HG02938 (cell line): Measurements from ENCODE around the gene INPP5A.
"Not testable (repeated sequence)": the region's sequence is repeated elsewhere in the genome, so short reads cannot be mapped to it uniquely, and the experiment has no call there.

Experiments used
- ATAC-seq: cut with Tn5 transposase; IDR thresholded peaks from one replicate; pipeline ENCODE4 v1.9.1; 2021; ENCODE audit warnings: mild to moderate bottlenecking, moderate library complexity; ENCODE audit not compliant: unreplicated experiment

Gene INPP5A

DNA sequence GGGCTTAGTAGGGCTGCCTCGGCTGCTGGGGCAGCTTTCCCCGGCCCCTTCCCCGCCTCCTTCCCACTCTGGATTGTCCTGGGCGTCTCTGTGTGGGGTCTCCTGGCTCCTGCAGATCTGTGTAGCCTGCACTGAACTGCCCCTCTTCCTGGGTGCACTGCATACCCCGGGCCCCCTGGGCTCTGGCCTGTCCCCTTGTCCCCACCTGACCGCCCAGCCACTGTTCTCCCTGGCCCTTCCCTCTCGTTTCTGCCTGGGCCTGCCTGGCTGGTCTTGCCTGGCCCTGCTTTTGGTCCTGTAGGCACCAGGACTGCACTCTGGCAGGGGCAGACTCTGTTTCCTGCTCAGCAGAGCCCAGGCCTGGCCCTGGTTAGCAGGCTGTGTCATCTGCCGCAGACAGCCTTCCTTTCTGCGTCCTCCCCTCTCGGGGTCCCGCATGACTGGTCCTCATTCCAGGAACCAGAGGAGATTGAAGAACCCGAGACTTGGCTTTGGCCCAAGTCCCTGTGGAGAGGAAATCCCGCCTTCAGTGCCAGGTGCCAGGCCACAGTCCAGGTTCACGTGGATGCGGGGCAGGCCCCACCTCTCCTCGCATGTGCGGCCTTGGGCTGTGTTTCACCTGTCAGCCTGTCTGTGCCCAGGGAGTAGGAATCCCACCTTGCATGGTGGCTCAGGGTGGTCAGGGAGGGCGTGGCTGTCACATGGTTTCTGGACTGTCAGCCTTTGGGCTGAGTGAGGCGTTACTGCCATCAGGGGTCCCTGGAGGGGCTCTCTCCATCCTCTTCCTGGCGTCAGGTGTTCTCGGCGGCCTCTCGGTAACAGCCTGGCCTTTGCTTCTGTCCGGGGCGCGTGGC, 9.2 kb downstream of the INPP5A start:
- no peak for ATAC-seq

DNA sequence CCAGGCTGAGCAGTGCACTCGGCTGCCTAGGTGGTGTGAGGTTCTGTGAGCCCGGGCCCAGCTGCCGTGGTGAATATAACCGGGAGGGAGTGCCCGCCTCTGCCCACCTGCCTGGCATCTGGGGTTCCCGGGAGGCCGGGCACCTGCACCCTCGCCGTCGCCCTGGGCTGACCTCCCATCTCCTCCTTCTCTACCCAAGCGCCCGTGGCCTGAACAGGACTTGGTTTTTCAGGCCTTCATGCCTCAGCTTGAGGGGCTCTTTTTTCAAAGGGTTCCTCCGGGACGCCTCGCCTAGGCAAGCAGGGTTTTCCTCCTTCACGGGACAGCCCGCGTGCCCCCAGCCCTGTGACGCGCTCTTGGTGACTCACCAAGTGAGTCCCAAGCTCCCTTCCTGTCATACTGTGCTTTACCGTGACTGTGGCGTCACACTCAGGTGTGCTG, 9.9 kb downstream of the INPP5A start:
- no peak for ATAC-seq

DNA sequence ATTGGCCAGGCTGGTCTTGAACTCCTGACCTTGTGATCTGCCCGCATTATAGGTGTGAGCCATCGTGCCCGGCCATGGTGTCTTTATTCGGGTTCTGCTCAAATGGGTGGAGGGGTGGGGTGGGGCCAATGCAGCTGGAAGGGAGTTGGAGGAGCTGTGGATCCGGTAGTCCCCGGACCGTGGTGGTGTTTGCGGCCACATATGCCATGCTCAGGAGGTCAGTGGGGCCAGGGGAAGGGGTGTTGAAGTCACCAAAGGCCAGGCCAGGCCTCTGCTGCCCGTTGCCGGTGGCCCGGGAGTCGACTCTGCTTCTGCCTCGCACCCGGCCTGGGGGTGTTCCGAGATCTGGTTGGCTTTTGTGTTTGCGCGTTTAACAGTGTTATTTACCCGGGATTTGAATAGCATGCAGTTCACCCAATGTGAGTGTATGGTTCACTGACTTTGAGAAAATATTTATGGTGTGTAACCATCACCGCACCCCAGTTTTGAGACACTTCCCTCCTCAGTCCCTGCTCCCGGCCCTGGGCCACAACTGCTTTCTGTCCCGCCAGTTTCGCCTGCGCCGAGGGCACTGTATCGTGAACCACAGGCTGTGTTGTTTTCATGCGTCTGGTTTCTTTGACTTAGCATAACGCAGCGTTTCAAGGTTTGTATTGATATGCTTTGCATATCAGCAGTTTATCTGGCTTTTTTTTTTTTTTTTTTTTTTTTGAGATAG, 10.7 kb downstream of the INPP5A start:
- ATAC-seq: no peak

DNA sequence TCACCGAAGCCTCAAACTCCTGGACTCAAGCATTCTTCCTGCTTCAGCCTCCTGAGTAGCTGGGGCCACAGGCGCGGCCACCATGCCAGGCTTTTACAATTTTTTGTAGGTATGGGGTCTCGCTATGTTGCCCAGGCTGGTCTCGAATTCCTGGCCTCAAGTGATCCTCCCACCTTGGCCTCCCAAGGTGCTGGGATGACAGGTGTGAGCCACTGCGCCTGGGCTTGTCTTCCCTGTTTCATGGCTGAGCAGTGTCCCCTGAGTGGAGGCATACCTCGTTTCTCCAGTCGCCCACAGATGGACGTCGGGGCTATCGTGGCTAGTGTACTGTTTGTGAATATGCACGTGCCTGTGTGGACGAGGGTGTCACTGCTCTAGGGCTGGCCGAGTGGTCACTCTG, 11.3 kb downstream of the INPP5A start:
- no peak for ATAC-seq

DNA sequence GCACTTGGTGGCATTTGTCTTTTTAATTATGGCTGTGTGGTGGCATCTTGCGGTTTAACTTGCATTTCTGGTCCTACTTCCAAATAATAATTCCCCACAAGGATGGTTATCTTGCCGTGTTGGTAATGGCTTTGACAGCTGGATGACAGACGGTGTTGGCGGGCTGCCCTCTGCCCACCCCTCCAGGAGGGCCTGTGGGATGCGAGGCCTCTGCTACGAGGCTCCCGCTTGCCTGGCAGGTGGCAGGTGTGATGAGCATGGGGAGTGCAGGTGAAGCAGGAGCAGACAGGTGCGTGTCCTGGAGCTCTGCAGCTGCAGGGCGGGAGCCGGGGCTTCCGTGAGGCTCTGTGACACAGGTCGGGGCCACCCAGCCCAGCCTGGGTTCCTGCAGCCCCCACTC, 11.8 kb downstream of the INPP5A start:
- no peak for ATAC-seq

DNA sequence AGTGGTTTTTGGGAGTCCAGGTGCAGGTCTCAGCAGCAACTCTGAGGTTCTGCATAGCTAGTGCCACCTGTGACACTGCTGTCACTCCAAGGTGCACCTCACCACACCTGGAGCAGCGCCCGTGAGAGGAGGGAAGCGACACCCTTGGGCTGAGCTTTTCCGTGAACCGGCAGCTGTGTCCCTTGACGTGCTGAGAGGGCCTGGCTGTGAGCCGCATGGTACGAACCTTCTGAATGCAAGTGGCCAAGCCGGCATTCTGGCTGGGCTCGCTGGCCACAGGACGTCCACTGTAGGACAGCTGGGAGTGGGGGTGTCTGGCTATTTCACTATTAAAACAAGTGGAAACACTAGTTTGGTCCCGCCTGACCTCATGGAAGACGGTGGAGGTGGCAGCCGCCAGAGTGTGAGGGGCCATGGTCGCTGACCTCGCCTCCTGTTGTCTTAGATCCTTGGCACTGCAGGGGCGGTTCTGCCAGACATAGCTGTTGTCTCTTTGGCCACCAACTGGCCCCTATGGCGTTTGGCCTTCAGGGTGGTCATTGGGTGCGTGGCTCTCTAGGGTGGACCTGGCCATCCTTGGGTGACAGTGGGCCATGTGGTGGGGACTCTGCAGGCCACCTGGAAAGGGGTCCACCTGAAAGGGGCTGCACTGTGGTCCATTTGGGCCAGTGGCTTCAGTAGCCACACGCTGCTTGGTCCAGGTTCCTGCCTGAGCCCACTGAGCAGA, 12.9 kb downstream of the INPP5A start:
- no peak for ATAC-seq

DNA sequence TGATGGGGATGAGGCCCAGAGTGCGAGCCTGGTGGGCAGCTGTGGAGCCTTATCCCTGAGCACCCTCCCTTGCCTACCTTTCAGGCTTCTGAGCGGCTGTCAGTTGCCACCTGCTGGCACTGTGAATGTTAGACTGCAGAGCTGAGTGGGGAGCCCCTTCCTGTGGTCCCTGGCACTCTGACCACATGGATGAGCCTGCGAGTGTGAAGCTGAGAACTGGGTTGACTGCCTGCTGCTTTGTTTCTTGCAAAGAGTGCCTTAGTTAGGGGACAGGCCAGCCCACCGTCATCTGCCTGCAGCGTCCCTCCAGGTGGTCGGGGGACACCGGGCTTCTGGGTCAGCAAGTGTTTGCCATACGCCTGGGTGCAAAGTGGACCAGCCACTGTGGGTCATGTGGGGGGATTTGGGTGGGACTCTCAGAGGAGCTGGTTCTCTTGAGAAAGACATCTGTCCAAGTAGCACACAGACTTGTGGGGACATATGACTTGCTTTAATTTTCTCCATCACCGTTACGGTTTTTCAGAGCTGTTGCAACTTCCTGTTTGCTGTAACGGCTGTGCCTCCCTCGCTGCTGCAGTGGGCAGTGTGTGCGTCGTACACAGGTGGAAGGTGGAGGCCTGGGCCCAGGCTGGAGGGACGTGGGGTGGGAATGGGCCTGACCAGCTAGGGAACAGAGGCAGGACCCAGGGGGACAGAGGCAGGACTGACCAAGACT, 13.7 kb downstream of the INPP5A start:
- peak; percentile 69 for ATAC-seq

DNA sequence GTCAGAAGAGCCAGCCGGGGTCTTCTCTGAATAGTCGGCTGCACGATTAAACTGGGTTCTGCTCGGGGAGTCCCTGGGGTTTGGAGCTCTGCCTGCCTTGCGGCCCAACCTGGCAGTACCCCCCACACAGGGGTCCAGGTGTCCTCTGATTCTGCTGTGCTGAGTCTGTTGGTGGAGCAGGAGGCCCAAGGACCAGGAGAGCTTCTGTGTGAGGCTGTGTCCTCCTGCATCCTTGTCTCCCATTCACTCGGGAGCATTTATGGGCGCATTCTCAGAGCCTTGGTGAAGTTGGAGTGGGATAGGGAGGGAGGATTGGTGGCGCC, 14.2 kb downstream of the INPP5A start:
- no peak for ATAC-seq

DNA sequence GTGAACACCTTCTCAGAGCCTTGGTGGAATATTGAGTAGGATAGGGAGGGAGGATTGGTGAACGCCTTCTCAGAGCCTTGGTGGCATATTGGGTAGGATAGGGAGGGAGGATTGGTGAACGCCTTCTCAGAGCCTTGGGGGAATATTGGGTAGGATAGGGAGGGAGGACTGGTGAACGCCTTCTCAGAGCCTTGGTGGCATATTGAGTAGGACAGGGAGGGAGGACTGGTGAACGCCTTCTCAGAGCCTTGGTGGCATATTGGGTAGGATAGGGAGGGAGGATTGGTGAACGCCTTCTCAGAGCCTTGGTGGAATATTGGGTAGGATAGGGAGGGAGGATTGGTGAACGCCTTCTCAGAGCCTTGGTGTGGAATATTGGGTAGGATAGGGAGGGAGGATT, 15.0 kb downstream of the INPP5A start:
- ATAC-seq: not testable (repeated sequence)

DNA sequence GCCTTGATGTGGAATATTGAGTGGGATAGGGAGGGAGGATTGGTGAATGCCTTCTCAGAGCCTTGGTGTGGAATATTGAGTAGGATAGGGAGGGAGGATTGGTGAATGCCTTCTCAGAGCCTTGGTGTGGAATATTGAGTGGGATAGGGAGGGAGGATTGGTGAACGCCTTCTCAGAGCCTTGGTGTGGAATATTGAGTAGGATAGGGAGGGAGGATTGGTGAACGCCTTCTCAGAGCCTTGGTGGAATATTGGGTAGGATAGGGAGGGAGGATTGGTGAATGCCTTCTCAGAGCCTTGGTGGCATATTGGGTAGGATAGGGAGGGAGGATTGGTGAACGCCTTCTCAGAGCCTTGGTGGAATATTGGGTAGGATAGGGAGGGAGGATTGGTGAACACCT, 16.0 kb downstream of the INPP5A start:
- not testable (repeated sequence) for ATAC-seq

DNA sequence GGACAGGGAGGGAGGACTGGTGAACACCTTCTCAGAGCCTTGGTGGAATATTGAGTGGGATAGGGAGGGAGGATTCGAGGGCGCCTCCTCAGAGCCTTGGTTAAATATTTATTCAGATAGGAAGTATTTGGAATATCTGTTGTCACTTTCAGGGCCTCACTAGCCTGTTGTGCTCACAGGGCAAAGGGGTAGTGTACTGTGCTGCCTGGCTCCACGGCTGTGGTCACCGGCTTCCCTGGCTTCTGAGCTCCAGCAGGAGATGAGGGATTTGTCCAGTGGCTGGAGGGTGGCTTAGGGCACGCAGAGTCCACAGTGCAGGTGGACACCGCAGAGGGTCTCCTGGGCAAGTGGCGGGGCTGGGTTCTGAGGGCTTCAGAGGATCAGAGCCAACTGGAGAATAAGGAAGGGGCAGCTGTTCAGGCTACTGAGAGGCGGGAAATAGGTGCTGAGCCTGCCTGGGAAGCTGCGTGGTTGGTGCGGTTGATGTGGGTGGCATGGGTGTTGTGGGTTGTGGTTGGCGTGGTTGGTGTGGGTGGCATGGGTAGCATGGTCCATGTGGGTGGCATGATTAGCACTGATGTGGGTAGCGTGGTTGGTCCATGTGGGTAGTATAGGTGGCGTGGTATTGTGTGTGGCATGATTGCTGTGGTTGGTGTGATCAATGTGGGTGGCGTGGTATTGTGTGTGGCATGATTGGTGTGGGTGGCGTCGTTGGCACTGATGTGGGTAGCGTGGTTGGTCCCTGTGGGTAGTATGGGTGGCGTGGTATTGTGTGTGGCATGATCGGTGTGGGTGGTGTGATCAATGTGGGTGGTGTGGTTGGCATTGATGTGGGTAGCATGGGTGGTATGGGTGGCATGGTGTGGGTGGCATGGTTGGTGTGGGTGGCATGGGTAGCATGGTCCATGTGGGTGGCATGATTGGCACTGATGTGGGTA, 16.7 kb downstream of the INPP5A start:
- no peak for ATAC-seq

DNA sequence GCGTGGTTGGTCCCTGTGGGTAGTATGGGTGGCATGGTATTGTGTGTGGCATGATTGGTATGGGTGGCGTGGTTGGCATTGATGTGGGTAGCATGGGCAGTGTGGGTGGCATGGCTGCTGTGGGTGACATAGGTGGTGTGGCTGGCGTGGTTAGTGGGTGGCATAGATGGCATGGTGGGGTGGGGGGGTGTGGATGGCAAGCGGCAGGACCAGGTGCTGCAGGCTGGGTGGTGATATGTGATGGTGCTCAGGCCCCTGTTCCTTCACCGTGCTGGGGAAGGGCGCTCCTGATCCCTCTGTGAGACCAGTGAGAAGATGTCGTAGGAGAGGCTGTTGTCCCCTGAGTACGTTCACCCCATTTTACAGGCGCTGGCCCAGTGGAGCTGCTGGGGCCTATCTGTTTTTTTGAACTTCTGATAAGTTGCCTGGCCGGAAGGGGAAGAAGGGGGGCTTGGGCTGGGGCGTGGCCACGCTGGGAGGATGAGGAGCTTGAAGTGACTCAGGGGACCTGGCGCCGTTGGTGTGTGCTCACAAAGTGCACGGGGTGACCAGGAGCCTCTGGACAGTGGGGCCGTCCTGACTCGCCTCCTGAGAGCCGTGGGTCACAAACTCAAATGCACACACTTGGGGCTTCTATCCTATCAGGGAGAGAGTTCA, 17.5 kb downstream of the INPP5A start:
- ATAC-seq: no peak

DNA sequence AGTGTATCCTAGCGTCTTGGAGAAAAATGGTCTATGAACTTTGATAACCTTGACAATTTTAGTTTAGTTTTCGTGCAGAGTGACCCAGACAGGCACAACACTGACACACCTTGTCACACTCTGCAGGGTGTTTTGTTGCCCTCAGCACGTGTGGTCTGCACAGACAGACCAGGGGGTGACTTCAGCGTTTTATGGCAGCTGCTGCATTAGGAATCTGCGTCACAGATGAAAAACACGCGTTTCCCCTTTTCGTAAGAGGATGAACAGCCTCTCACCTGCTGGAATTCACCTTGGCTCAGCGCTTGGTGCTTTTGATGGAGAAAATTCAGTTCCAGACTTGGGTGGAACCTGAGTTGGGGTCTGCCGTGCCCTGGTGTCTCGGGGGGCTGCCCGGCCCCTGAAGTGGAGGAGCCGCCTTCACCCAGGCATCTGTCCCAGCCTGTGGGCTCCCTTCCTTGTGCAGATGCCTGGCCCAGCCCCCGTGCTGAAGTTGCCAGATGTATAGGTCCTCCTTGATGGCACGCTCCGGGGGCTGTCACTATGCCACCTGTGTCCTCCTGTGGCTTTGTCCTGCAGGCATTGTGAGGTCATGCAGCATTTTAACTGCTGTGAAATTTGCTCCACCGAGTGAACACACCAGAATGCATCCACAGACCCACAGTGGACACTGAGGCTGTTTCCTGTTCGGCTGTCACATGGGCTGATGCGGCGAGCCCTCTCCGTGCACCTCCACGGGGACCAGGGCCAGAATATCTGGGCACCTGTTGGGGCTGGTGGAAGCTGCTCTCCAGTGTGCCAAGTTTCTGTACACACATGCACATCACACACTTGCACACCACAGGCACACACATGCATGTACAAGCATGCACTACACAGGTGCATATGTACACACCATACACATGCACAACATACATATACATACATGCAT, 18.3 kb downstream of the INPP5A start:
- no peak for ATAC-seq

DNA sequence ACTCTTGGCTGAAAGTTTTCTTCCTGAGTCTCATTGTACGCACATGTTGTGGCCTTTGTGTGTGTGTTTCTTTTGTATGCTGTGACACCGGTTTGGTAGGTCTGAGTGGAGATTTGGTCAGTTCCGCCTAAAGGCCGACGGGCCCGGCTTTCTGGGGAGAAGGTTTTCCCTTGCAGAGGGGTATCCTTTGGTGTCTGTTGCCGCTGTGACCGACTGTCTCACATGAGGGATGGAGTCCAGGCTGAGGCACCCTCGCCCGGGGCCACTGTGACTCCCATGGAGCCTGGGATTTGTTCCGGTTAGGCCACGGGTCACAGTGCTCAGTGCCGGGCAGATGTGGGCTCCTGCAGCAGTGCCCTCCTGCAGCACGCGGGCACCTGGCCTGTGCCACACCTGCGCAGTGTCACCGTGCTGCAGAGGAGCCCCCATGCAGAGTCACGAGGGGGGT, 19.4 kb downstream of the INPP5A start:
- no peak for ATAC-seq

DNA sequence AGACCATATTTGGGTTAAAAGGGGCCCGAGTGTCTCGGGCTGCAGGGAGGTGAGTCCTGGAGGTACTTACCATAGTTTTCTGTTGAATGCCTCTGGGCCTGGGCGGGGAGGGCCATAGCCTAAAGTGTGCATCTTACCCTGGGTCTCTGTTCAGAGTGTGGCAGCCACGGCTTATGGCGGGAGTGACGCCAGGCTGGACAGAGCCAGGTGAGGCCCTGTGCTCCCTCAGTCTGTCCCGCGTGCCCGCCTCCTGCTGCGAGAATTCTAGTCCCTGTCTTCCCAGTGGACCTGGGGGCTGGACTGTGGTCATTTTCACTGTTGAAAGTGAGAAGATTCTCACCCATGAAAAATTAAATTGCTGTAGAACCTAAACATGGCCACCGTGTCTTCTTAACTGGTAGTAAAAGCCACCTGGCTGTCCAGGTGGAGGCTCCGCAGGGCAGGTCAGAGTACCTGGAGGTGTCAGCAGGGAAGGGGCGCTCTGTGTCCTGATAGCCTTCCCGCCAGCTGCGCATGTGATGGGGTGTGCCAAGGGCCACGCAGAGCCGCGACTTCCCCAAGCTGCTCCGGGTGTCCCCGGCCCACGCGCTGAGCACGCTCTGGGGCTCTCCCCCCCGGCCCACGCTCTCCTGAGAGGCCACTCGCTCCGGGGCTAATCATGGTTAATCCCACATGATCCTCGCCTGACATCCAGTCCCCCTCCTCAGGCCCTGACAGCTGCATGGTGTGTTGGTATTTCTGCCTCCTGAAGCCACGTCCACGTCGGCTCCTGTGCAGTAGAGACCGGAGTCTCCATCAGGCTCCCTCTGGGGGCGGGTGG, 20.3 kb downstream of the INPP5A start:
- no peak for ATAC-seq

DNA sequence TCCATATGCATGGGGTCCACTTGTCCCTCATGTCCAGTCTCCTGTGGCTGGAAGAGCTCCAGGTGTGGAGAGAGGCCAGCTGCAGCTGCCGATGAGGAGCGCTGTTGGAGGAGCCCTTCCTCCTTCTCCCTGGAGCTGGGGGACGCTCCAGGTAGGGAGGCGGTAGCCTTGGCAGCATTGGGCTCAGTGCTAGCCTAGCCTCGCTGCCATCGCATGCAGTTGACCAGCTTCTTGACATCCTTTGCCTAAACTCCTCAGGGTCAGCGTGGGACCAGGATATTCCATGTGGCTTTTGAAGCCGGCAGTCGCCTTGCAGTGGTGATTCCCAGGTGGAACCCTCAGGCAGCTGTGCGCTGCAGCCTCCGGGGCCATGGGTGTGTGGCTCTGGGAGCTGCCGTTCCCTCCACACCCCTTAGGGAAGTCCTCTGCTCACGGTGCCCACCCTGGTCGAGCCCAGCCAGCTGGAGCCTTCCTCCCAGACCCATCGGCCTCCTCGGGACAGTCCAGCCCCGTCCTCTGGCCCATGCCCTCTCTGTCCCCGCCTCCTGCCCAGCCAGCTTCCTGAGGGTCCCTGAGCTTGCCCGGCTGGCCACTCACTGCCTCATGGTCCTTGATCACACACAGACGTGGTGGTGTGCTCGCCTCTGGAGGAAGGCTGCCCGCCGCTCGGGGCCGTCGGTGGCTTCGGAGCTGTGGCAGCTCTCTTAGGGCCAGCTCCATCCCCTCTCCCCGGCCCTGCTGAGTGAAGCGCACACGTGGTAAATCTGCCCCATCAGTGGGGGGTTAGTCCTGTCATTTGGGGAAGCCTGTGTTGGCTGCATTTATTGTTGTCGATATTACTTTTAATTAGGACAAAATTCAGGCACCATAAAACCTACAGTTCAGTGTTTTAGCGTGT, 21.2 kb downstream of the INPP5A start:
- ATAC-seq: no peak

DNA sequence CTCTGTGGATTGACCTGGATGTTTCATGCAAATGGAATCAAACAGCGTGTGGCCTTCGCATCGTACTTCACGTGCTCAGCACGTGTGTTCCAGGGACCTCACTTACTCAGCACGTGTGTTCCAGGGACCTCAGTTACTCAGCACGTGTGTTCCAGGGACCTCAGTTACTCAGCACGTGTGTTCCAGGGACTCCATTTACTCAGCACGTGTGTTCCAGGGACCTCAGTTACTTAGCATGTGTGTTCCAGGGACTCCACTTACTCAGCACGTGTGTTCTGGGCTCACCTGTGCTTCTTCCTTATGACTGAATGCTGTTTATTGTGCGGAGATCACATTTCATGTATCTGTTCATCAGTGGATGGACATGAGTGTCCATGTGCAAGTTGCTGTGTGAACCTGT, 22.0 kb downstream of the INPP5A start:
- ATAC-seq: no peak
